ENCODE measurements around the gene NPTXR.

Gene NPTXR

GRCh38 chr22:38773363-38773946, 70.4 kb downstream of the NPTXR start:
- H4K20me1 ChIP-seq (ENCODE audit: insufficient read depth, low read length), result no peaks in the 10 kb centered on the region
- no peaks in the 10 kb centered on the region for H3K4me1 ChIP-seq (ENCODE audit: low read length)
- TF ChIP-seq EZH2 (optimal IDR thresholded peaks at IDR 0.05; ENCODE audit: low read depth, low read length) (no peak), EZH2phosphoT487 (IDR thresholded peaks at IDR 0.05; ENCODE audit: low read length) (no peak)
- TF ChIP-seq, protein P1, sequence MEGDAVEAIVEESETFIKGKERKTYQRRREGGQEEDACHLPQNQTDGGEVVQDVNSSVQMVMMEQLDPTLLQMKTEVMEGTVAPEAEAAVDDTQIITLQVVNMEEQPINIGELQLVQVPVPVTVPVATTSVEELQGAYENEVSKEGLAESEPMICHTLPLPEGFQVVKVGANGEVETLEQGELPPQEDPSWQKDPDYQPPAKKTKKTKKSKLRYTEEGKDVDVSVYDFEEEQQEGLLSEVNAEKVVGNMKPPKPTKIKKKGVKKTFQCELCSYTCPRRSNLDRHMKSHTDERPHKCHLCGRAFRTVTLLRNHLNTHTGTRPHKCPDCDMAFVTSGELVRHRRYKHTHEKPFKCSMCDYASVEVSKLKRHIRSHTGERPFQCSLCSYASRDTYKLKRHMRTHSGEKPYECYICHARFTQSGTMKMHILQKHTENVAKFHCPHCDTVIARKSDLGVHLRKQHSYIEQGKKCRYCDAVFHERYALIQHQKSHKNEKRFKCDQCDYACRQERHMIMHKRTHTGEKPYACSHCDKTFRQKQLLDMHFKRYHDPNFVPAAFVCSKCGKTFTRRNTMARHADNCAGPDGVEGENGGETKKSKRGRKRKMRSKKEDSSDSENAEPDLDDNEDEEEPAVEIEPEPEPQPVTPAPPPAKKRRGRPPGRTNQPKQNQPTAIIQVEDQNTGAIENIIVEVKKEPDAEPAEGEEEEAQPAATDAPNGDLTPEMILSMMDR (IDR thresholded peaks at IDR 0.05; ENCODE audit: low read length), result no peak
- no peaks in the 10 kb centered on the region for H3K9me2 ChIP-seq (replicated peaks; ENCODE audit: insufficient read depth, low read length)
- no peaks in the 10 kb centered on the region for H3K79me2 ChIP-seq (ENCODE audit: low read length)
- no peaks in the 10 kb centered on the region for H3F3A ChIP-seq (ENCODE audit: insufficient read depth, low read length)
- H3K4me2 ChIP-seq (ENCODE audit: low read depth, low read length), result no peak overlapping the region
- no peak overlapping the region for H3K27ac ChIP-seq (ENCODE audit: low read length)
- no peaks in the 10 kb centered on the region for H3K9me3 ChIP-seq (replicated peaks; ENCODE audit: insufficient read depth, low read length)
- no peak overlapping the region for H2AFZ ChIP-seq (ENCODE audit: low read length)
- H3K9ac ChIP-seq (ENCODE audit: low read length), result no peak overlapping the region
- H3K4me3 ChIP-seq (ENCODE audit: low read length), result no peak overlapping the region
- no peaks in the 10 kb centered on the region for H3K36me3 ChIP-seq (replicated peaks; ENCODE audit: insufficient read depth, low read length)
- DNase-seq, result no peak
- H3K27me3 ChIP-seq (replicated peaks; ENCODE audit: insufficient read depth, low read length), result no peaks in the 10 kb centered on the region

- Histone ChIP-seq H3K9me3 (replicated peaks; ENCODE audit: insufficient read depth, low read length) (no peaks in the 10 kb centered on the region), H3K36me3 (replicated peaks; ENCODE audit: insufficient read depth, low read length) (no peaks in the 10 kb centered on the region), H3K9me2 (replicated peaks; ENCODE audit: insufficient read depth, low read length) (no peaks in the 10 kb centered on the region), H2AFZ (ENCODE audit: low read length) (no peak overlapping the region), H3K9ac (ENCODE audit: low read length) (no peak overlapping the region), H3K79me2 (ENCODE audit: low read length) (no peaks in the 10 kb centered on the region), H3K4me1 (ENCODE audit: low read length) (no peaks in the 10 kb centered on the region), H4K20me1 (ENCODE audit: insufficient read depth, low read length) (no peaks in the 10 kb centered on the region), H3K4me2 (ENCODE audit: low read depth, low read length) (no peak overlapping the region), H3K27me3 (replicated peaks; ENCODE audit: insufficient read depth, low read length) (no peaks in the 10 kb centered on the region), H3K4me3 (ENCODE audit: low read length) (no peak overlapping the region), H3F3A (ENCODE audit: insufficient read depth, low read length) (no peaks in the 10 kb centered on the region), H3K27ac (ENCODE audit: low read length) (no peak overlapping the region)
- TF ChIP-seq, protein P1 (IDR thresholded peaks at IDR 0.05; ENCODE audit: low read length), result no peak
- TF ChIP-seq EZH2 (optimal IDR thresholded peaks at IDR 0.05; ENCODE audit: low read depth, low read length), result no peak
- TF ChIP-seq EZH2phosphoT487 (IDR thresholded peaks at IDR 0.05; ENCODE audit: low read length), result no peak
- DNase-seq, result no peak
Observed at GRCh38 chr22:38772623-38772873, 71.3 kb downstream of the NPTXR start.

- Histone ChIP-seq H3K36me3 (replicated peaks; ENCODE audit: insufficient read depth, low read length) (no peaks in the 10 kb centered on the region), H3K9me3 (replicated peaks; ENCODE audit: insufficient read depth, low read length) (no peaks in the 10 kb centered on the region)
- TF ChIP-seq, protein P1 (IDR thresholded peaks at IDR 0.05; ENCODE audit: low read length), result no peak
- TF ChIP-seq EZH2 (optimal IDR thresholded peaks at IDR 0.05; ENCODE audit: low read depth, low read length) (no peak), EZH2phosphoT487 (IDR thresholded peaks at IDR 0.05; ENCODE audit: low read length) (no peak)
Observed at GRCh38 chr22:38770257-38770949, 73.4 kb downstream of the NPTXR start.

More at GRCh38 chr22:38770257-38770949, 73.4 kb downstream of the NPTXR start:
- Histone ChIP-seq H3K4me3 (ENCODE audit: low read length) (no peak overlapping the region), H3K79me2 (ENCODE audit: low read length) (no peaks in the 10 kb centered on the region), H3K27ac (ENCODE audit: low read length) (no peak overlapping the region), H3K9me2 (replicated peaks; ENCODE audit: insufficient read depth, low read length) (no peaks in the 10 kb centered on the region), H3K27me3 (replicated peaks; ENCODE audit: insufficient read depth, low read length) (no peaks in the 10 kb centered on the region), H3F3A (ENCODE audit: insufficient read depth, low read length) (no peaks in the 10 kb centered on the region), H3K4me1 (ENCODE audit: low read length) (no peaks in the 10 kb centered on the region), H2AFZ (ENCODE audit: low read length) (no peak overlapping the region), H4K20me1 (ENCODE audit: insufficient read depth, low read length) (no peaks in the 10 kb centered on the region), H3K9ac (ENCODE audit: low read length) (no peak overlapping the region), H3K4me2 (ENCODE audit: low read depth, low read length) (no peak overlapping the region)
- no peak for DNase-seq
